Caco-2 (cell line): ENCODE results near the gene NUTF2. TPM values are rescaled to one million over a fixed set of nuclear protein-coding genes. Genes with fewer than 3 reads are reported as not detected.

Experiments used
- BruUV-seq: library from RNA; stranded (reverse); fragments of 400-500 nt; replicated peaks from 2 replicates; lab custom pipeline; 2021; lab: Mats Ljungman, UMichigan
- CTCF ChIA-PET: fragments of 300-600 bp; sonication (Branson Sonifier 250); formaldehyde crosslinking; loops from one replicate; lab custom pipeline; 2022; ENCODE audit warnings: antibody characterized with exemption; lab: Charles Lee
- POLR2A ChIA-PET: fragments of 300-600 bp; sonication (Branson Sonifier 250); formaldehyde crosslinking; loops from one replicate; lab custom pipeline; 2022; ENCODE audit warnings: antibody characterized with exemption; lab: Charles Lee
- DNase-seq, 2 experiments: peaks; one replicate each; pipeline versions ENCODE4 v3.0.0 to v3.0.0-alpha.2; 2020 to 2022
- H3K27me3 ChIP-seq: replicated peaks from 2 replicates; pipeline ENCODE4 v1.6.0; 2011; ENCODE audit warnings: low read length; ENCODE audit not compliant: control insufficient read depth, insufficient read depth
- H3K36me3 ChIP-seq: 2 replicates; pipeline ENCODE4 v1.5.1; 2011; ENCODE audit warnings: low read length; ENCODE audit not compliant: control insufficient read depth, insufficient read depth
- H3K4me1 ChIP-seq: fragments of 250-450 bp; sonication (Bioruptor Pico); 2 replicates; pipeline ENCODE4 v1.5.1; 2020; ENCODE audit warnings: mild to moderate bottlenecking
- H3K4me3 ChIP-seq: 2 replicates; pipeline ENCODE4 v1.5.1; 2011; ENCODE audit warnings: low read depth, mild to moderate bottlenecking, control low read depth, low read length
- H3K9me3 ChIP-seq: fragments of 250-450 bp; sonication (Bioruptor Pico); 2 replicates; pipeline ENCODE4 v1.5.1; 2020; ENCODE audit warnings: mild to moderate bottlenecking, moderate library complexity
- H3K27ac Mint-ChIP-seq: one replicate; pipeline ENCODE4 v1.8.0; 2022; ENCODE audit warnings: mixed read lengths; ENCODE audit not compliant: unreplicated experiment
- H3K27me3 Mint-ChIP-seq: one replicate; pipeline ENCODE4 v1.8.0; 2022; ENCODE audit warnings: mixed read lengths; ENCODE audit not compliant: insufficient read depth, unreplicated experiment
- H3K36me3 Mint-ChIP-seq: one replicate; pipeline ENCODE4 v1.8.0; 2022; ENCODE audit warnings: mild to moderate bottlenecking, mixed read lengths; ENCODE audit not compliant: insufficient read depth, unreplicated experiment
- H3K4me1 Mint-ChIP-seq: one replicate; pipeline ENCODE4 v1.8.0; 2022; ENCODE audit warnings: low read depth, mixed read lengths; ENCODE audit not compliant: unreplicated experiment
- H3K4me3 Mint-ChIP-seq: one replicate; pipeline ENCODE4 v1.8.0; 2022; ENCODE audit warnings: mild to moderate bottlenecking, moderate library complexity, mixed read lengths; ENCODE audit not compliant: unreplicated experiment
- H3K9me3 Mint-ChIP-seq: one replicate; pipeline ENCODE4 v1.8.0; 2022; ENCODE audit warnings: mixed read lengths; ENCODE audit not compliant: unreplicated experiment
- CTCF ChIP-seq, 2 experiments: fragments of 200-600 bp in 1 of 2; IDR thresholded peaks; 1 replicate in 1 of 2; 2 replicates in 1 of 2; pipeline versions ENCODE4 v1.5.1 to v1.8.0; 2011 to 2022; ENCODE audit warnings: antibody characterized with exemption in 1 of 2, control low read depth in 1 of 2, inconsistent platforms in 1 of 2, low read depth in 1 of 2, low read length in 1 of 2, mild to moderate bottlenecking in 1 of 2, moderate library complexity in 1 of 2; ENCODE audit not compliant: insufficient read depth in 1 of 2, severe bottlenecking in 1 of 2, unreplicated experiment in 1 of 2
- intact Hi-C: fragments of 100-400 bp; cut with micrococcal nuclease; formaldehyde crosslinking; loops from one replicate; pipeline ENCODE4 v1.10.0; 2022; ENCODE audit not compliant: unreplicated experiment
- total RNA-seq: library from RNA; stranded (reverse); gene quantifications from 2 replicates; pipeline ENCODE4 v1.2.3, GENCODE V29; 2022

The NUTF2 gene
- total RNA-seq, 1 experiment from 2014 or later = 239 TPM

DNA sequence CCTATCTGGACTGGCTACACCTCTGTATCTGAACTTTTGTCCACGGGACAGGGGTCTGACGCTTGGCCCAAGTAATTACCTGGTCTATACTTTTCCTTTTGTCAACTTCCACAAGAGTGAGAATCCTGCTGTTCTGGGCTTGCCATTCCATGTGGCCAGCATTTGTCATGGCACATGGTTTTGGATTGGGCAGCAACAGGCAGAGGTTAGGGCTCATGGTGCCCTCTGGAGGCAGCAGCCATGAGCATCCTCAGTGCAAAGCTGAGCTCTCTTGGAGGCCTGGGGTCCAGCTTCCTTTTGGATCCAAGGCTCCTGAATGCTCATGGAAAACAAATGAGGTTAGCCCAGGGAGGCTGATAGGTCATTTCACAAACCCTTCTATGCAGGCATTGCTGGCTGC lies 18.6 kb downstream of the NUTF2 start:
- intact Hi-C loops = loop anchor here (1.0 to 2.0 kb wide), 2 partner anchors 19 to 49 kb away; partner anchors contain the start of genes CENPT and NUTF2
- no peak overlapping the region for H3K27ac Mint-ChIP-seq
- BruUV-seq = no TSS peak
- peaks cover 92% of the 10 kb centered on the region for H3K36me3 Mint-ChIP-seq
- ChIA-PET CTCF (interaction anchor here (0.7 to 1.6 kb wide), 13 partner anchors 9 to 344 kb away, joined by 3 to 48 read pairs (median 7); partner anchors contain the start of genes NUTF2, RANBP10 and TSNAXIP1), POLR2A (interaction anchor here (0.6 to 1.6 kb wide), 6 partner anchors 17 to 133 kb away, joined by 4 to 11 read pairs (median 6); partner anchors contain the start of genes NUTF2, PSKH1, RANBP10 and TSNAXIP1)
- H3K27me3 Mint-ChIP-seq = no peaks in the 10 kb centered on the region
- no peaks in the 10 kb centered on the region for H3K27me3 ChIP-seq
- H3K4me1 Mint-ChIP-seq = no peaks in the 10 kb centered on the region
- H3K4me3 ChIP-seq = no peak overlapping the region
- TF ChIP-seq CTCF (IDR thresholded peaks at IDR 0.05; ENCODE audit: insufficient read depth in 1 of 2, low read depth in 1 of 2, low read length in 1 of 2, severe bottlenecking in 1 of 2, unreplicated experiment in 1 of 2) = peak; percentile 57 to 83
- no peaks in the 10 kb centered on the region for H3K9me3 ChIP-seq
- peaks cover 10% of the 10 kb centered on the region for H3K36me3 ChIP-seq
- no peak overlapping the region for H3K4me3 Mint-ChIP-seq
- no peaks in the 10 kb centered on the region for H3K9me3 Mint-ChIP-seq
- DNase-seq = peak; percentile 59 to 72
- no peaks in the 10 kb centered on the region for H3K4me1 ChIP-seq

DNA sequence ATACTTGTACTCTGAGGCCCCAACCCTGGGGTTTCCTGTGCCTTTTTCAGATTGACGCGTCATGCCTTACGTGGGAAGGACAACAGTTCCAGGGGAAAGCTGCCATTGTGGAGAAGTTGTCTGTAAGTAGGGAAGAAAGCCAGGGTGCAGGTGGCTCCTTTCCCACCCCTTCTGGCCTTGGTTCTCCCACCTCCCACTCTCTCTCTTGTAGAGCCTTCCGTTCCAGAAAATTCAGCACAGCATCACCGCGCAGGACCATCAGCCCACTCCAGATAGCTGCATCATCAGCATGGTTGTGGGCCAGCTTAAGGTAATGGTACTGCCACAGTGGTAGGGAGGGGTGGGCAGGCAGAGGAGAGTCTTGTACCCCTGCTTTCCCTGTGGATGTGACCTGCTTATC lies 21.6 kb downstream of the NUTF2 start:
- intact Hi-C loops = no loop called here

DNA sequence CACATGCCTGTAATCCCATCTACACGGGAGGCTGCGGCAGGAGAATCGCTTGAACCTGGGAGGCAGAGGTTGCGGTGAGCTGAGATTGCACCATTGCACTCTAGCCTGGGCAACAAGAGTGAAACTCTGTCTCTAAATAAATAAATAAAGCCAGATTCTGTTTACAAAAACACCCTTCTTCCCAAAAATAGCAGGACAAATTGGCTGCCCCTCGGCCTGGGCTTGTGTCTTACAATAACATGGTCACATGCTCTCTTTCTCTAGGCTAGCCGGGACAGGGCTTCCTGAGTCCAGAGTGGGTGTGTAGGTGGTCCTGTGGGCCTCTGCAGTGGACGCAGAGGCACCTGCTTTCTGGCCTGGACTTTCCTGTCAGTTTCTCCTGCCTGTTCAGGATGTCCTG lies 22.9 kb downstream of the NUTF2 start:
- Histone ChIP-seq H3K36me3 (peaks cover 11% of the 10 kb centered on the region), H3K4me1 (peaks cover 7% of the 10 kb centered on the region; the same call in 1 of the 2 replicates), H3K27me3 (no peaks in the 10 kb centered on the region), H3K4me3 (no peak overlapping the region), H3K9me3 (no peaks in the 10 kb centered on the region)
- no peak overlapping the region for H3K27ac Mint-ChIP-seq
- peaks cover 80% of the 10 kb centered on the region for H3K36me3 Mint-ChIP-seq
- TF ChIP-seq CTCF (IDR thresholded peaks at IDR 0.05; ENCODE audit: insufficient read depth in 1 of 2, low read depth in 1 of 2, low read length in 1 of 2, severe bottlenecking in 1 of 2, unreplicated experiment in 1 of 2) = no peak
- CTCF ChIA-PET = interaction anchor here (0.6 kb wide), 3 partner anchors 14 to 102 kb away, joined by 3 to 5 read pairs (median 3); partner anchors contain the start of gene PSKH1
- DNase-seq = no peak
- H3K4me1 Mint-ChIP-seq = peaks cover 11% of the 10 kb centered on the region
- POLR2A ChIA-PET = no interaction called here
- H3K27me3 Mint-ChIP-seq = no peaks in the 10 kb centered on the region
- no TSS peak for BruUV-seq
- no peaks in the 10 kb centered on the region for H3K9me3 Mint-ChIP-seq
- H3K4me3 Mint-ChIP-seq = no peak overlapping the region
- intact Hi-C loops = no loop called here

More for the DNA sequence above, 21.6 kb downstream of the NUTF2 start:
- no TSS peak for BruUV-seq
- ChIA-PET CTCF (no interaction called here), POLR2A (no interaction called here)
- H3K27me3 ChIP-seq = no peaks in the 10 kb centered on the region
- Mint-ChIP-seq H3K27me3 (no peaks in the 10 kb centered on the region), H3K27ac (no peak overlapping the region), H3K4me1 (no peaks in the 10 kb centered on the region), H3K9me3 (no peaks in the 10 kb centered on the region), H3K36me3 (peaks cover 90% of the 10 kb centered on the region), H3K4me3 (no peak overlapping the region)
- TF ChIP-seq CTCF (IDR thresholded peaks at IDR 0.05; ENCODE audit: insufficient read depth in 1 of 2, low read depth in 1 of 2, low read length in 1 of 2, severe bottlenecking in 1 of 2, unreplicated experiment in 1 of 2) = no peak
- H3K36me3 ChIP-seq = peaks cover 8% of the 10 kb centered on the region; the same call in 1 of the 2 replicates
- DNase-seq = no peak
- no peaks in the 10 kb centered on the region for H3K9me3 ChIP-seq
- no peaks in the 10 kb centered on the region for H3K4me1 ChIP-seq
- no peak overlapping the region for H3K4me3 ChIP-seq
